ENCODE measurements around the gene ANKUB1.

Gene ANKUB1

GRCh38 chr3:149809699-149810098, 17.3 kb upstream of the ANKUB1 start:
- in situ Hi-C loops (cut with HindIII; ENCODE audit: low sequenced_read_pairs) = no loop called here

GRCh38 chr3:149808209-149808829, 16.0 kb upstream of the ANKUB1 start:
- in situ Hi-C loops (cut with HindIII; ENCODE audit: low sequenced_read_pairs) = no loop called here

- in situ Hi-C loops (cut with HindIII; ENCODE audit: low sequenced_read_pairs) = no loop called here
Observed at GRCh38 chr3:149806171-149806778, 13.9 kb upstream of the ANKUB1 start.

- in situ Hi-C loops (cut with HindIII; ENCODE audit: low sequenced_read_pairs) = no loop called here
Observed at GRCh38 chr3:149801639-149802038, 9.3 kb upstream of the ANKUB1 start.

- in situ Hi-C loops (cut with HindIII; ENCODE audit: low sequenced_read_pairs) = no loop called here
Observed at GRCh38 chr3:149801195-149801594, 8.8 kb upstream of the ANKUB1 start.

- in situ Hi-C loops (cut with HindIII; ENCODE audit: low sequenced_read_pairs) = no loop called here
Observed at GRCh38 chr3:149800693-149801092, 8.3 kb upstream of the ANKUB1 start.

- in situ Hi-C loops (cut with HindIII; ENCODE audit: low sequenced_read_pairs) = no loop called here
Observed at GRCh38 chr3:149796026-149796425, 3.7 kb upstream of the ANKUB1 start.

GRCh38 chr3:149790698-149791097, 1.7 kb downstream of the ANKUB1 start:
- in situ Hi-C loops (cut with HindIII; ENCODE audit: low sequenced_read_pairs) = no loop called here

- in situ Hi-C loops (cut with HindIII; ENCODE audit: low sequenced_read_pairs) = no loop called here
Observed at GRCh38 chr3:149790268-149790667, 2.1 kb downstream of the ANKUB1 start.

GRCh38 chr3:149784064-149784704, 8.2 kb downstream of the ANKUB1 start:
- in situ Hi-C loops (cut with HindIII; ENCODE audit: low sequenced_read_pairs) = no loop called here

- in situ Hi-C loops (cut with HindIII; ENCODE audit: low sequenced_read_pairs) = no loop called here
Observed at GRCh38 chr3:149783576-149783975, 8.8 kb downstream of the ANKUB1 start.

GRCh38 chr3:149781741-149782140, 10.6 kb downstream of the ANKUB1 start:
- in situ Hi-C loops (cut with HindIII; ENCODE audit: low sequenced_read_pairs) = no loop called here

- in situ Hi-C loops (cut with HindIII; ENCODE audit: low sequenced_read_pairs) = no loop called here
Observed at GRCh38 chr3:149781211-149781610, 11.1 kb downstream of the ANKUB1 start.

GRCh38 chr3:149777414-149778214, 14.7 kb downstream of the ANKUB1 start:
- in situ Hi-C loops (cut with HindIII; ENCODE audit: low sequenced_read_pairs) = no loop called here

GRCh38 chr3:149776170-149776569, 16.2 kb downstream of the ANKUB1 start:
- in situ Hi-C loops (cut with HindIII; ENCODE audit: low sequenced_read_pairs) = no loop called here

GRCh38 chr3:149772861-149773260, 19.5 kb downstream of the ANKUB1 start:
- in situ Hi-C loops (cut with HindIII; ENCODE audit: low sequenced_read_pairs) = no loop called here

GRCh38 chr3:149771652-149772271, 20.6 kb downstream of the ANKUB1 start:
- in situ Hi-C loops (cut with HindIII; ENCODE audit: low sequenced_read_pairs) = no loop called here

GRCh38 chr3:149770246-149770645, 22.1 kb downstream of the ANKUB1 start:
- in situ Hi-C loops (cut with HindIII; ENCODE audit: low sequenced_read_pairs) = no loop called here

GRCh38 chr3:149768704-149769103, 23.6 kb downstream of the ANKUB1 start:
- in situ Hi-C loops (cut with HindIII; ENCODE audit: low sequenced_read_pairs) = no loop called here

GRCh38 chr3:149767720-149768119, 24.6 kb downstream of the ANKUB1 start:
- in situ Hi-C loops (cut with HindIII; ENCODE audit: low sequenced_read_pairs) = no loop called here

GRCh38 chr3:149765762-149766334, 26.5 kb downstream of the ANKUB1 start:
- in situ Hi-C loops (cut with HindIII; ENCODE audit: low sequenced_read_pairs) = no loop called here
